Activated CD4-positive, alpha-beta T cell treated with anti-CD3 and anti-CD28 coated beads, Interleukin-2, Interleukin-4, amounts not matched to agents 100 ng/mL and 50 ng/mL, durations not matched to agents 16 hours and 8 hours (primary cell): ENCODE results near the gene COPZ1.

Experiments used
- DNase-seq: peaks from one replicate; pipeline ENCODE4 v3.0.0-alpha.2; 2020; ENCODE audit warnings: low spot score

Gene COPZ1

GRCh38 chr12:54377797-54378515, 53.0 kb downstream of the COPZ1 start:
- no peak for DNase-seq

- no peak for DNase-seq
Observed at GRCh38 chr12:54378796-54379397, 54.0 kb downstream of the COPZ1 start.

GRCh38 chr12:54379398-54380201, 54.7 kb downstream of the COPZ1 start:
- DNase-seq = peak; percentile 88

GRCh38 chr12:54381136-54381535, 56.2 kb downstream of the COPZ1 start:
- no peak for DNase-seq

GRCh38 chr12:54383041-54383609, 58.2 kb downstream of the COPZ1 start:
- no peak for DNase-seq

GRCh38 chr12:54384591-54385041, 59.7 kb downstream of the COPZ1 start, which contains the start of gene ZNF385A:
Gene ZNF385A, minus strand, starts transcription at chr12:54384733. Its CDS starts 219 bp downstream, at chr12:54384514.
- DNase-seq = no peak

- no peak for DNase-seq
Observed at GRCh38 chr12:54385251-54385914, 60.5 kb downstream of the COPZ1 start.

GRCh38 chr12:54386403-54387113, 61.6 kb downstream of the COPZ1 start:
- no peak for DNase-seq

GRCh38 chr12:54387114-54387467, 62.2 kb downstream of the COPZ1 start:
- no peak for DNase-seq

- DNase-seq = no peak
Observed at GRCh38 chr12:54388237-54389133, 63.6 kb downstream of the COPZ1 start.

- DNase-seq = no peak
Observed at GRCh38 chr12:54389134-54389508, 64.2 kb downstream of the COPZ1 start.

GRCh38 chr12:54389607-54390175, 64.8 kb downstream of the COPZ1 start:
- no peak for DNase-seq

- no peak for DNase-seq
Observed at GRCh38 chr12:54390176-54390667, 65.3 kb downstream of the COPZ1 start.

GRCh38 chr12:54390668-54391551, 66.0 kb downstream of the COPZ1 start:
- DNase-seq = peak; percentile 39

GRCh38 chr12:54392485-54393206, 67.7 kb downstream of the COPZ1 start:
- DNase-seq = no peak

- no peak for DNase-seq
Observed at GRCh38 chr12:54393207-54393609, 68.3 kb downstream of the COPZ1 start.

- DNase-seq = no peak
Observed at GRCh38 chr12:54393743-54394142, 68.8 kb downstream of the COPZ1 start.

GRCh38 chr12:54394281-54394719, 69.4 kb downstream of the COPZ1 start:
- DNase-seq = peak; percentile 49
